HG03095 (cell line): ENCODE data around the gene CD248.

Experiments
- ATAC-seq: cut with Tn5 transposase; IDR thresholded peaks from one replicate; pipeline ENCODE4 v1.9.1; 2021; ENCODE audit warnings: moderate library complexity; ENCODE audit not compliant: unreplicated experiment

CD248 gene

GRCh38 chr11:66289548-66290329 is 27.1 kb downstream of the CD248 start:
- ATAC-seq: peak; percentile 26

- peak; percentile 84 for ATAC-seq
Measured at GRCh38 chr11:66288671-66289547, 27.9 kb downstream of the CD248 start, which contains the start of gene YIF1A. Gene YIF1A (minus strand): TSS chr11:66289143. CDS start chr11:66288985, 158 bp downstream.

- ATAC-seq: no peak
Measured at GRCh38 chr11:66287889-66288670, 28.8 kb downstream of the CD248 start.

GRCh38 chr11:66287211-66287888 is 29.5 kb downstream of the CD248 start:
- no peak for ATAC-seq

- no peak for ATAC-seq
Measured at GRCh38 chr11:66286699-66287098, 30.1 kb downstream of the CD248 start.

- ATAC-seq: no peak
Measured at GRCh38 chr11:66285250-66285947, 31.4 kb downstream of the CD248 start.

GRCh38 chr11:66284526-66285078 is 32.2 kb downstream of the CD248 start:
- no peak for ATAC-seq

GRCh38 chr11:66283461-66284105 is 33.3 kb downstream of the CD248 start:
- ATAC-seq: no peak

- ATAC-seq: peak; percentile 73
Measured at GRCh38 chr11:66282468-66283455, 34.1 kb downstream of the CD248 start.

- ATAC-seq: no peak
Measured at GRCh38 chr11:66281776-66282467, 34.9 kb downstream of the CD248 start.

- no peak for ATAC-seq
Measured at GRCh38 chr11:66281001-66281400, 35.8 kb downstream of the CD248 start.

GRCh38 chr11:66280428-66280827 is 36.4 kb downstream of the CD248 start:
- ATAC-seq: no peak

GRCh38 chr11:66279092-66279734 is 37.6 kb downstream of the CD248 start:
- ATAC-seq: no peak

- no peak for ATAC-seq
Measured at GRCh38 chr11:66278363-66279091, 38.3 kb downstream of the CD248 start.

GRCh38 chr11:66277471-66278362 is 39.1 kb downstream of the CD248 start, which contains the start of gene CNIH2:
Gene CNIH2 (plus strand): TSS chr11:66278175. CDS start chr11:66278457, 282 bp downstream.
- ATAC-seq: no peak
